Fibroblast of skin of left biceps (primary cell): Measurements from ENCODE around the gene TMEM196.
"Not testable (repeated sequence)": the region's sequence is repeated elsewhere in the genome, so short reads cannot be mapped to it uniquely, and the experiment has no call there.

Source experiments
- DNase-seq, 2 experiments: peaks; one replicate each; pipeline ENCODE4 v3.0.0-alpha.2; 2013; ENCODE audit warnings: low read depth in 2 of 2

Gene TMEM196

DNA sequence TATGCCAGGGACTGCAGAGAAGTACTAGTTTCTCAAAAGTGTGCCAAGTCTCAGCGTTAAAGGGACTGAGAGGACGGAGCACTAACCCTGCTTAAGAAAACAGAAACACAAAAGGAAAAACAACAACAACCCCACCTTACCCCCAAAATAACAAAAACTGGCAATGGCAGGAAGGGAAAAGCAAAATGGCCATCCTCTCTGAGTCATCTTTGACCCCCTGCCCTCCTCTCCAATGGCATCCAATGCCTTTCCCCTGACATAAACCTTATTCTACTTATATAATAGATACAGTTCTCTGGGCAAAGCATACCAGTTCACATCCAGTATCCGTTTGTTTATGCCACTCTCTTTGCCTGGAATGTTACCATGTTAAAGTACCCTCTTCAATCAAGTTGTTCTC is 66.2 kb downstream of the TMEM196 start:
- DNase-seq: no peak

DNA sequence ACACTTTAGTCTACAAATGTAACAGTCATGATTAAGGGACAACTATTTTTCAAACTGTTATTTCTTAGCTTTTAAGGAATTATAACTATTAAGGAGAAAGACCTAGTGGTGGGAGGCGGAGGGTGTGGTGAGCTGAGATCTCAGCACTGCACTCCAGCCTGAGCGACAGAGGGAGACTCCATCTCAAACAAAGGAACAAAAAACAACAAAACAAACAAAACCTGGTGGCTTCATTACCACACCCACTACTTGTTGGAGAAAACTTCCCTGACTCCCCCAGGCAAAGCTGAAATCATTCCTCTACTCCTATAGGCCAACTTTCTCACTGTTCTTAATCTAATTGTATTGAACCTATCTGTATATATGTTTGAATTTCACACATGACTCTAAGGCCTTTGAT is 67.8 kb downstream of the TMEM196 start:
- no peak for DNase-seq

DNA sequence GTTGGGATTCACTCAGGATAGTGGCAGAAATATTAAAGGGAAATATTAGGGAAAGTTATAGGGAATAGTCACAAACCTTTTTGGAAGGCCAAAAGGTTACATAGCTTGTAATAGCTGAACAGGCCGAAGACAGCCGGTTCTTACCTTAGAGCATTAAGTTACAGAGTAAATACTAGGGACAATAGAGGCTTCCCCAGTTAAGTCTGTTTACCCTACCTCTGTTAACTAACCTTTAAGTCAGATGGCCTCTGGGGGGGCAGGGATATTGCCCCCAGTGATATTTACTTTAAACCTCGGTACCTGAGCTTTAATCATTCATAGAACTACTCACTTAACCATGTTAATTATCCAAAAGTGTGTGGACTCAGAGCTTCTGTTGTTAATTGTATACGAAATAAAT is 71.9 kb downstream of the TMEM196 start:
- DNase-seq: no peak

DNA sequence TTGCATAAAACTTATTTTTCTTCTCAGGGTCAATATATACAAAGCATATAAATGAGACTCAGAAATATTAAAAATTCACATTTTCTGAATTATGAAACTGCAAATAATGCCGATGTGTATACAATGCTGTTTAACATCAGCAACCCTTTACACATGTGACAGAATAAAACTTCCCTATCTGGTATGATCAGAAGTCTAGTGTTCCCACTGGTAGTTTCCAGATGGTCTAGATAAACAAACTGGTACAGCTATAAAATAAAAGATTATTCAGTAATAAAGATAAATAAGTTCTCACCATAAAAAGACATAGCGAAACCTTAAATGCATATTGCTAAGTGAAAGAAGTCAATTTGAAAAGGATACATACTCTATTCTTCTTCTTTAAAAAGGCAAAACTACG is 72.5 kb downstream of the TMEM196 start:
- DNase-seq: no peak

DNA sequence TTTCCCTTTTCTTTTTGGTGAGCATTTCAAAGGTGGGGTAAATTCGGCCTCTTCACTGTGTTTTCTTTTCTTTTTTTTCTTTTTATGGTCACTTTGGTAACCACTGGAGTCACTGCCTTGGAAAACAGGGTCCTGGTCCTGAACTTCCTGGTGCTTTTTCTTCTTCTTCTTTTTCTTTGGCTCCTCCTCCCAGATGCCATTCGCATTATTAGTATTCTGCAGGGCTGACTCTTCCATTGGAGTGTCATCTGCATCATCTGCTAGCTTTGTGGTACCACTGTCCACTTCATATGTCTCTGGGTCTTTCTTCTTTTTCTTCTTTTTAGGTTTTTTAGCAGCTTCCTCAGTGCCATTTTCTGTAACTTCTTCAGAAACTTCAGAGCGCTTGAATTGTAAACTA is 75.1 kb downstream of the TMEM196 start:
- DNase-seq: no peak

DNA sequence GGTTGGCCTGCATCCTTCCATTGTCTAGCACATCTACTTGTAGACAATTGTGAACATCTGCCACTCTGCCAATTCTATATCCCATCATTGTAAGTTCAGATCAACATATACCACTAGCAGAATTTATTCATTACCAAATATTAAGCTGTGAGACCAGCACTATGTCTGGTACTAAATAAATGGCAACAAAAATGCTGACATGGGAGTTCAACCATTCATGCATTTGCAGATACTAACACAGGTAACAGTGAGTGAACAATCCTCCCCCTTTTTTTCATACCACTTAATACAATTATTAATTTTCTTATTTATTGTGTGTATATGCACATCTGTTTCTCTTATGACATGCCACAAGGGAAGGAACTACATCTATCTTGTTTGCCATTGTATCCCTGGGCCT is 76.5 kb downstream of the TMEM196 start:
- no peak for DNase-seq

DNA sequence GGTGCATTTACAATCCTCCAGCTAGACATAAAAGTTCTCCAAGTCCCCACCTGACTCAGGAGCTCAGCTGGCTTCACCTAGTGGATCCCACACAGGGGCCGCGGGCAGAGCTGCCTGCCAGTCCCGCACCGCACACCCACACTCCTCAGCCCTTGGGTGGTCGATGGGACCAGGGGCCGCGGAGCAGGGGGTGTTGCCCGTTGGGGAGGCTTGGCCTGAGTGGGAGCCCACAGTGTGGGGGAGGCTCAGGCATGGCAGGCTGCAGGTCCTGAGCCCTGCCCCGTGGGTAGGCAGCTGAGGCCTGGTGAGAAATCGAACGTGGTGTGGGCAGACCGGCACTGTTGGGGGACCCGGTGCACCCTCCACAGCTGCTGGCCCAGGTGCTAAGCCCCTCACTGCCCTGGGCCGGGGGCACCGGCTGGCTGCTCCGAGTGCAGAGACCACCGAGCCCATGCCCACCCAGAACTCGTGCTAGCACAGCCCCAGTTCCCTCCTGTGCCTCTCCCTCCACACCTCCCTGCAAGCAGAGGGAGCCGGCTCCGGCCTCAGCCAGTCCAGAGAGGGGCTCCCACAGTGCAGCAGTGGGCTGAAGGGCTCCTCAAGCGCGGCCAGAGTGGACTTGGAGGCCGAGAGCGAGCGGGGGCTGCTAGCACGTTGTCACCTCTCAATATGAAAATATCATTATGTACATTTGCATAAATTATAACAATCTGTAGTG is 81.1 kb downstream of the TMEM196 start:
- no peak for DNase-seq

DNA sequence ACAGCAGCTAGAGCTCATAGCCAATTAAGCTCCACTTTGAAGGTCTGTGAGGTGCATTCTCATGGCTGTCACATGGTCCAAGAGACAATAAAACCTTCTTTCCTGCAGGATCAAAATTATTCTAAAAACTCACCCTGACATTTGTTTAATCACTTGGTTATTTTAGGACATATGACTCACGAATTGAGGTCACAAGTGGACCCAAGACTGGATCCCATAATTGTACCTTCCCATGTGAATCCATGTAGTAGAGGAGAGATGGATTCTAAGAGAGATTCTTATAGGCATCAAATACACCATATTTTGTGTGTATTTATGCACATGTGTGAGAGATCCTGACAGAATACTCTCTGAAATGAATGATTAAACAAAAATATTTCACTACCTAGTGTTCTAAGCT is 82.7 kb downstream of the TMEM196 start:
- DNase-seq: no peak

DNA sequence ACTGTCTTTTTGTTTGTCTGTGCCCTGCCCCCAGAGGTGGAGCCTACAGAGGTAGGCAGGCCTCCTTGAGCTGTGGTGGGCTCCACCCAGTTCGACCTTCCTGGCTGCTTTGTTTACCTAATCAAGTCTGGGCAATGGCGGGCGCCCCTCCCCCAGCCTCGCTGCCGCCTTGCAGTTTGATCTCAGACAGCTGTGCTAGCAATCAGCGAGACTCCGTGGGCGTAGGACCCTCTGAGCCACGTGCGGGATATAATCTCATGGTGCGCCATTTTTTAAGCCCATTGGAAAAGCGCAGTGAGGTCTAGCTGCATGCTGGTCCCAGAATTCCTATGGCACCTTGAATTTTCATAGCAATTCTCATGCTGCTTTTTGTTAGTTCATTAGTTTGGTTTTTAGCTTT is 84.3 kb downstream of the TMEM196 start:
- not testable (repeated sequence) for DNase-seq

DNA sequence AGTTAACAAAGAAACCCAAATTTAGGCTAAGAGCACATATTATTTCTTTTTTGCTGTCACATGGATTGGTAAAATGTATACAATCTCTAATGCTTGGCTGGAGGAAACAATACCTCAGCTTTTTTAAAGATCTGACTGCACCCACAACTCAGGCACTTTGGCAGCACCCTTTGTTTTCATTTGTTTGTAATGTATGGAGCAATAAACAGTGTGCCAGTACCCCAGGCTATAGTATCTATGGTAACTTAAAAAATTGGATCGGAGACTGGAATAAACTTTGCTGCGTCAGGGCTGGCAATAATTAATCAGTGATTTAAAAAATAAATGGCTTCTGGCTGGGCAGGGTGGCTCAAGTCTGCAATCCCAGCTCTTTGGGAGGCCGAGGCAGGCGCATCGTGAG is 91.8 kb downstream of the TMEM196 start:
- DNase-seq: no peak

DNA sequence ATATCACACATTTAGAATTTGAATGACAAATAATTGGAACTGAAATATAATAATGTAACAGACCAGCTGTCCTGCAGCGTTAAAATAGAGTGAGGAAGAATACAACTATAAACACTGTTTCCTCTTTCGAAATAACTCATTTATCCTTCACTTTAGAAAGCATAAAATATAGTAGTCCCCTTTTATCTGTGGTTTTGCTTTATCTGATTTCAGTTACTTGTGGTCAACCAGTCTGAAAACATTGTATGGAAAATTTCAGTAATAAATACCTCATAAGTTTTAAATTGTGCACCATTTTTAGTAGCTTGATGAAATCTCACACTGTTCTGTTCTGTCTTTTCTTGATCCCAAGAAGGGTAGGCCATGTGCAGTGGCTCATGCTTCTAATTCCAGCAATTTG is 96.2 kb downstream of the TMEM196 start:
- DNase-seq: peak; percentile 35 to 46

DNA sequence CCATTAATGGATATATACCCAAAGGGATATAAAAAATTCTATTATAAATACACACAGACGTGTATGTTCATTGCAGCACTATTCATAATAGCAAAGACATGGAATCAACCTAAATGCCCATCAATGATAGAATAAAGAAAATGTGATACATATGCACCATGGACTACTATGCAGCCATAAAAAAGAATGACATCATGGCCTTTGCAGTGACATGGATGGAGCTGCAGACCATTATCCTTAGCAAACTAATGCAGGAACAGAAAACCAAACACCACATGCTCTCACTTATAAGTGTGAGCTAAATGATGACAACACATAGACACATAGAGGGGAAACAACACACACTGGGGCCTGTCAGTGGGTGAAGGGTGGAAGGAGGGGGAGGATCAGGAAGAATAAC is 97.6 kb downstream of the TMEM196 start:
- no peak for DNase-seq

DNA sequence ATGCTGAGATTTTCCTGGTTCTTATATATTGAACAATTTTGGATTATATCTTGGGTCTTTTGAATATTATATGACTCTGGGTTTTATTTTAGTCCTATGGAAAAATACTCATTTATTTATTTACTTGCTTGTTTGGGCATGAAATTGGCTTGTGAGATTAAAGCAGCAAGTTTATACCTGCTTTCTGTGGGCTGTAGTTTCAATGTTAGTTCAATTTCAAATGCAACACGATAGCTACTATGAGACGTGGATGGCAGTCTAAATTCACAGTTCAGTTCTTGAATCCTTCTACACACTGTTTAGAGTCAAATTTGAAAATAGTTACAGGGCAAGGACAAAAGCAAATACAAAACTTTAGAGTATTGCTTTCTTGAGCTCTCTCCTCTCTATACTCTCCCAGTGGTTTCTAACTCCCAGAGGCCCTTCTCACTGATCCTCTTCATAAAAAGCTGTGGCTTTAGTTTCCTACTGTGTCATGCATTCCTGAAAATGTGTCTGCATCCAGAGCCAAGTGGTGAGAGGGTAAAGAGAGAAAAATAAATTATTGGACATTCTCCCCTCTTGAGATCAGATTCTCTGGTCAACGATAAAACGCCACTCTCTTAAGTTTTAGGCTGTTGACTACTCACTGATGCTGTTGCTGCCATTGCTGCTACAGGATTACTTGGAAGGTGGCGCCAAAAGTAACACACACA is 99.0 kb downstream of the TMEM196 start:
- DNase-seq: peak; percentile 16 to 17

DNA sequence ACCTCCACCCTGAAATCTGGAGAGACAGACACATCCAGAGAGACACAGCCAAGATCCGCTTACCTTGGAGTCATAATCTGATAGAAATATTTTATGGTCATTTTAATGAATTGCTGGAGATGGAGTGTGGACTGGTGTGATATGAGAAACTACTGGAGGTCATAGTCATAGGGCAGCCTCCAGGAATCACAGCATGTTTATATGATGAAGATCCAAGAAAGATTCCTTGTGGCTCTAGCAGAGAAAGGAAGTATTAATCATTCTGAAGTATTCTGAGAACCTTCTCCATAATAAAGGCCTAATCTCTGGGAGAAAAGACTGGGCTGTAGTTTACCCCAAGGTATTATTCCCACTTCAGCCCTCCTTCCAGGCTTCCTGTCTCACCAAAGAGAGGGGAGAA is 102.6 kb downstream of the TMEM196 start:
- DNase-seq: no peak
